Breast epithelium (tissue), 4 donors: ENCODE data around the gene MIEF2. TPM values are rescaled to one million over a fixed set of nuclear protein-coding genes. Genes with fewer than 3 reads are reported as not detected.

Source experiments
- DNase-seq, 2 donors: peaks; one replicate each; pipeline ENCODE4 v3.0.0-alpha.2; 2019; ENCODE audit warnings: low spot score in 2 of 2
- H3K27ac ChIP-seq, 2 donors: fragments of 200-600 bp; sonication (generic) in 1 of 2; one replicate each; pipeline ENCODE4 v1.5.1; 2016 to 2019; ENCODE audit warnings: mild to moderate bottlenecking in 1 of 2
- H3K27me3 ChIP-seq, 2 donors: fragments of 200-600 bp; sonication (generic) in 1 of 2; one replicate each; pipeline versions ENCODE4 v1.5.1 to v1.6.0; 2017 to 2019; ENCODE audit warnings: control low read depth in 1 of 2, mild to moderate bottlenecking in 1 of 2
- H3K36me3 ChIP-seq: fragments of 200-600 bp; one replicate; pipeline ENCODE4 v1.5.1; 2019
- H3K4me1 ChIP-seq, 2 donors: fragments of 200-600 bp; sonication (generic); one replicate each; pipeline ENCODE4 v1.5.1; 2016 to 2019; ENCODE audit warnings: control low read depth in 1 of 2
- H3K4me3 ChIP-seq, 3 donors: fragments of 200-600 bp; sonication (generic); 1 replicate in 2 of 3; 2 replicates in 1 of 3; pipeline ENCODE4 v1.5.1; 2016 to 2019; ENCODE audit warnings: mild to moderate bottlenecking in 3 of 3, moderate library complexity in 2 of 3
- H3K9me3 ChIP-seq, 2 donors: fragments of 200-600 bp; sonication (generic) in 1 of 2; one replicate each; pipeline ENCODE4 v1.5.1; 2016 to 2019; ENCODE audit warnings: control low read depth in 1 of 2
- POLR2A ChIP-seq: fragments of 450-650 bp; IDR thresholded peaks from one replicate; pipeline ENCODE4 v1.6.1; 2016; ENCODE audit warnings: antibody characterized with exemption, mild to moderate bottlenecking, moderate library complexity
- POLR2AphosphoS5 ChIP-seq, 3 donors: sonication (generic); formaldehyde crosslinking; IDR thresholded peaks; one replicate each; pipeline ENCODE4 v1.6.1; 2017; ENCODE audit warnings: antibody characterized with exemption in 3 of 3
- intact Hi-C: fragments of 100-400 bp; cut with DNase I; formaldehyde crosslinking; loops from one replicate; pipeline ENCODE4 v1.15.1; 2023; ENCODE audit warnings: low total_unique reads
- total RNA-seq, 3 donors: library from RNA; depleted of rRNA; stranded (reverse); fragments of >200 nt; gene quantifications; one replicate each; pipeline ENCODE4 v1.1.0, GENCODE V29; 2016
- TF ChIP-seq, protein P1 (sequence below), 3 donors: fragments of 450-650 bp; IDR thresholded peaks; one replicate each; pipeline ENCODE4 v1.5.1; 2016 to 2017; ENCODE audit warnings: antibody characterized with exemption in 3 of 3, mild to moderate bottlenecking in 3 of 3, moderate library complexity in 3 of 3

The MIEF2 gene
- total RNA-seq, 3 donors from 2014 or later = 9.8 to 29.6 (median 19.0) TPM

DNA sequence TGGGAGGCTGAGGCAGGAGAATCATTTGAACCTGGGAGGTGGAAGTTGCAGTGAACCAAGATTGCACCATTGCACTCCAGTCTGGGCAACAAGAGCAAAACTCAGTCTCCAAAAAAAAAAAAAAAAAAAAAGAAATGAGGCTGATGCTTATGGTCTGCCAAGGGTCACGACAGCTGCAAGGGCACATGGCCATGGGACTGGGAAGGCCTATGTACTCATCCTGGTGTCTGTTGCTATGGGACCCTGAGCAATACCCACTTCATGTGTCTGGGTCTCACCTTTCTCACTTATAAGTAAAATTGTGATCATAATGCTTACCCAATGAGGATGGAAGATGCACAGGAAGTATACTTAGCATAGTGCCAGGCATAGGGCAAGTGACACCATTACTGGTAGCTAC is 16.6 kb downstream of the MIEF2 start:
- DNase-seq = no peak
- Histone ChIP-seq H3K9me3 (no peaks in the 10 kb centered on the region), H3K4me3 (no peak overlapping the region), H3K27me3 (no peaks in the 10 kb centered on the region), H3K4me1 (no peaks in the 10 kb centered on the region), H3K36me3 (peaks cover 12% of the 10 kb centered on the region), H3K27ac (no peak overlapping the region)
- no peak for TF ChIP-seq POLR2AphosphoS5 (IDR thresholded peaks at IDR 0.05)
- TF ChIP-seq, protein P1, sequence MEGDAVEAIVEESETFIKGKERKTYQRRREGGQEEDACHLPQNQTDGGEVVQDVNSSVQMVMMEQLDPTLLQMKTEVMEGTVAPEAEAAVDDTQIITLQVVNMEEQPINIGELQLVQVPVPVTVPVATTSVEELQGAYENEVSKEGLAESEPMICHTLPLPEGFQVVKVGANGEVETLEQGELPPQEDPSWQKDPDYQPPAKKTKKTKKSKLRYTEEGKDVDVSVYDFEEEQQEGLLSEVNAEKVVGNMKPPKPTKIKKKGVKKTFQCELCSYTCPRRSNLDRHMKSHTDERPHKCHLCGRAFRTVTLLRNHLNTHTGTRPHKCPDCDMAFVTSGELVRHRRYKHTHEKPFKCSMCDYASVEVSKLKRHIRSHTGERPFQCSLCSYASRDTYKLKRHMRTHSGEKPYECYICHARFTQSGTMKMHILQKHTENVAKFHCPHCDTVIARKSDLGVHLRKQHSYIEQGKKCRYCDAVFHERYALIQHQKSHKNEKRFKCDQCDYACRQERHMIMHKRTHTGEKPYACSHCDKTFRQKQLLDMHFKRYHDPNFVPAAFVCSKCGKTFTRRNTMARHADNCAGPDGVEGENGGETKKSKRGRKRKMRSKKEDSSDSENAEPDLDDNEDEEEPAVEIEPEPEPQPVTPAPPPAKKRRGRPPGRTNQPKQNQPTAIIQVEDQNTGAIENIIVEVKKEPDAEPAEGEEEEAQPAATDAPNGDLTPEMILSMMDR (IDR thresholded peaks at IDR 0.05) = no peak
- no peak for TF ChIP-seq POLR2A
- intact Hi-C loops = no loop called here

DNA sequence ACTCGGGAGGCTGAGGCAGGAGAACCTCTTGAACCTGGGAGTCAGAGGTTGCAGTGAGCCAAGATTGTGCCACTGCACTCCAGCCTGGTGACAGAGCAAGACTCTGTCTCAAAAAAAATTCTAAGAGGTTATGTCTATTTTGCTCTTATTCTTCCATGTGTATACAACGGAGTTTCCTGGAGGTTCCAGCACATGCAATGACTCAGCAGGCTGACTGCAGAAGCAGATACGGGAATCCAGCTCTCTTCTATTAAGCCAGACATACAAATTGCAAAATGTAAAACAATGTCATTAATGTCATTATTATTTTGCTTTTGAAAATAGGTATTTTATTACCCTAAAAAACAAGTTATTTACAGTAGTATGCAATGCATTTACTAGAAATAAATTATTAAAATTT is 18.4 kb downstream of the MIEF2 start:
- DNase-seq = no peak
- H3K36me3 ChIP-seq = peaks cover 12% of the 10 kb centered on the region
- no peaks in the 10 kb centered on the region for H3K4me1 ChIP-seq
- no peak for TF ChIP-seq POLR2AphosphoS5 (IDR thresholded peaks at IDR 0.05)
- TF ChIP-seq POLR2A = no peak
- TF ChIP-seq, protein P1 (IDR thresholded peaks at IDR 0.05) = no peak
- H3K27ac ChIP-seq = no peak overlapping the region
- H3K4me3 ChIP-seq = no peak overlapping the region
- no peaks in the 10 kb centered on the region for H3K27me3 ChIP-seq
- H3K9me3 ChIP-seq = no peaks in the 10 kb centered on the region
- intact Hi-C loops = no loop called here

DNA sequence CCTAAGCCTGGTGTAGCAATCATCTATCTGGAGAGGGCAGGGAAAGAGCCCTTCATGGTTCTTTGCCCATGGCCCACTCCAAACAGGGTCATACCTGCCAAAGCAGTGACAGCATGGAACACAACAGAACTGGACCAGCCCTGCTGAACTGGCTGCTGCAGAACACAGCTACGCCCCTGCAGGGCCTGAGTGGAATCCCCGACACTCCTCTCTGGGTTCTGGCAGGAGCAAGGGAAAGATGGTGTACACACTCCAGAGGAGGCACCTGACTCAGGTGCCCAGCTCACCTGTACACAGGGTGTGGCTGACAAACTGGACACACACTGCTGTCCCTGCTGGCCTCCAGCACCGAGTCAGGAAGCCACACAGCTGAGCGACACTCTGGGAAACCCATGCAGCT is 19.8 kb downstream of the MIEF2 start:
- H3K4me1 ChIP-seq = no peaks in the 10 kb centered on the region
- no peak overlapping the region for H3K4me3 ChIP-seq
- H3K9me3 ChIP-seq = no peaks in the 10 kb centered on the region
- no peak overlapping the region for H3K27ac ChIP-seq
- no peak for TF ChIP-seq POLR2AphosphoS5 (IDR thresholded peaks at IDR 0.05)
- no peak for TF ChIP-seq POLR2A
- TF ChIP-seq, protein P1 (IDR thresholded peaks at IDR 0.05) = no peak
- no peaks in the 10 kb centered on the region for H3K27me3 ChIP-seq
- H3K36me3 ChIP-seq = peaks cover 12% of the 10 kb centered on the region
- intact Hi-C loops = no loop called here
- no peak for DNase-seq

DNA sequence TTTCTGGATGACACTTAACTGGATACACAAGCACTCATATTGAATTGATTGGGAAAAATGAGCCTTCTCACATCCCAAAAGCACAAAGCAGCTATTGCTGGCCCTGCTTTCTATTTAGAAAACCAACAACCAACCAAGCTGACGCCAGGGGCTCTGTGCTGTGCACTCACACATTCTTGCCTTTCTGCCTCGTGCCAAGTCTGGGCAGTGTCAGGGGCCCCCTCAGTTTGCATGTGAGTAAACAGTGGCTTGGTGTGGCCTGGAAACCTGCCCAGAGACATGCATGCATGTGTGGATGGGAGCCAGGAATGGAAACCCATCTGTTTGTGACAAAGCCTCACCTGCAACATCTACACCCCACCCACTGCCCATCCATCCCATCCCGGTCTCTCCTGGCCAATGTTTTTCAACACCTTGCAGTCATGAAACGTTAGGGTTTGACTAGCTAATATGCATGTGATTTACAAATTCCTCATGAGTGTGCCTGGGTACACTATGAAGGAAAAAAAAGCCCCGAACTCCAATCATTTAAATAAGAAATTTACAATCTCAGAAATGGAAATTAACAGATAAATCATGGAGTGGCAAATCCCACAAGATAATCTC is 20.4 kb downstream of the MIEF2 start:
- no peak for DNase-seq

DNA sequence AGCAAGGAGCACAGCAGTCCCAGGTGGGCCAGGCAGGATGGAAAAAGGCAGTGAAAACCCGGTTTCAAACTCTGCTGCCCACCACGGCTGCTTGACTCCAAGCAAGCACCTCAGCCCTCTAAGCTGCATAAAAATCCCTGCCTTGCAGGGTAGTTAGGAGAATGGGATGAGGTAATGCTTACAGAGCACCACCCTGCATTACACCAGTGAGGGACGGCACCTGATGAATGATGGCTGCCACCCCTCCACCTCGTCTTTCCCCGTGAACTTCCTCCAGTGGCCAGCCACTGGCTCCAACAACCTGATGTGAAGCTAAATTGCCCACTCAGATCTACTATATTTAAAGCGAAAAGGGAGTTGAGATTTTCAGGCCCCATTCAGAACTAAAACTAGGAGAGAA is 21.3 kb downstream of the MIEF2 start:
- DNase-seq = no peak
- H3K4me1 ChIP-seq = no peaks in the 10 kb centered on the region

More for the DNA sequence above, 20.4 kb downstream of the MIEF2 start:
- H3K27me3 ChIP-seq = no peaks in the 10 kb centered on the region
- intact Hi-C loops = no loop called here
- H3K9me3 ChIP-seq = no peaks in the 10 kb centered on the region
- H3K4me1 ChIP-seq = no peaks in the 10 kb centered on the region
- peaks cover 12% of the 10 kb centered on the region for H3K36me3 ChIP-seq
- no peak overlapping the region for H3K4me3 ChIP-seq
- no peak overlapping the region for H3K27ac ChIP-seq
- TF ChIP-seq POLR2AphosphoS5 (IDR thresholded peaks at IDR 0.05) (no peak), POLR2A (no peak)
- TF ChIP-seq, protein P1 (IDR thresholded peaks at IDR 0.05) = no peak

More for the DNA sequence above, 21.3 kb downstream of the MIEF2 start:
- TF ChIP-seq POLR2AphosphoS5 (IDR thresholded peaks at IDR 0.05) (no peak), POLR2A (no peak)
- TF ChIP-seq, protein P1 (IDR thresholded peaks at IDR 0.05) = no peak
- no peaks in the 10 kb centered on the region for H3K27me3 ChIP-seq
- intact Hi-C loops = no loop called here
- H3K27ac ChIP-seq = no peak overlapping the region
- H3K9me3 ChIP-seq = no peaks in the 10 kb centered on the region
- peaks cover 12% of the 10 kb centered on the region for H3K36me3 ChIP-seq
- no peak overlapping the region for H3K4me3 ChIP-seq
